Bronchial epithelial cell (primary cell): Measurements from ENCODE around the gene DDOST. TPM values are rescaled to one million over a fixed set of nuclear protein-coding genes. Genes with fewer than 3 reads are reported as not detected.

Experiments used
- DNase-seq: peaks from one replicate; pipeline ENCODE4 v3.0.0-alpha.2; 2010; ENCODE audit warnings: low read depth
- FAIRE-seq: peaks from 2 replicates; lab custom pipeline; 2011; peaks lifted over from hg19 to GRCh38; lab: Jason Lieb, UNC
- H3K27me3 ChIP-seq: 2 replicates; pipeline ENCODE4 v1.5.1; 2011; ENCODE audit warnings: low read length; ENCODE audit not compliant: control insufficient read depth, insufficient read depth
- H3K36me3 ChIP-seq: 2 replicates; pipeline ENCODE4 v1.5.1; 2011; ENCODE audit warnings: low read length; ENCODE audit not compliant: control insufficient read depth, insufficient read depth
- H3K4me3 ChIP-seq: 2 replicates; pipeline ENCODE4 v1.5.1; 2011; ENCODE audit warnings: mild to moderate bottlenecking, low read depth, low read length, control low read depth
- total RNA-seq: library from RNA; depleted of rRNA; stranded (reverse); fragments of >200 nt; gene quantifications from 2 replicates; pipeline ENCODE4 v1.2.1, GENCODE V29; 2014
- TF ChIP-seq, protein P1 (sequence below): IDR thresholded peaks from 2 replicates; pipeline ENCODE4 v1.5.1; 2011; ENCODE audit warnings: mild to moderate bottlenecking, moderate library complexity, low read length, control low read depth, inconsistent platforms; ENCODE audit not compliant: insufficient read depth, severe bottlenecking

DDOST gene
- total RNA-seq, 1 donor from 2014 or later = 346 TPM

DNA sequence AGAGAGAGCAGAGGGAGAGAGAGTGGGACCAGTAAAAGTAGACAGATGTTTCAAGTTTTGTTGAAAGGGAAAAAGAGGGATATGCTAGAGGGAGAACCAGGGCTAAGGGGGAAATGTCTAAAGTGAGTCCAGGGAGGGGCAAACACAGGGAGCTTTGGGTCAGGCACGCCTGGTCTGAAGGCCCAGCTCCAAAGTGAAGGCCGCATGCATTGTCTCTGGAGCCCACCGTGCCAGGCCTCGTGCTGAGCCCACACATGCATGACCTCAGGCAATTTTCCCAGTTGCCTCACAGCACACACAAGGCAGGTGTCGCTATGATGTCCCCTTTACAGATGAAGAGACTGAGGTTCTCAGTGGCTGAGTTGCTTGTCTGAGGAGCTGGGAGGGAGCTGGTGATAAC, 40.7 kb upstream of the DDOST start:
- DNase-seq = no peak
- FAIRE-seq = peak; percentile 47

GRCh38 chr1:20701446-20701845, 40.3 kb upstream of the DDOST start:
- TF ChIP-seq, protein P1, sequence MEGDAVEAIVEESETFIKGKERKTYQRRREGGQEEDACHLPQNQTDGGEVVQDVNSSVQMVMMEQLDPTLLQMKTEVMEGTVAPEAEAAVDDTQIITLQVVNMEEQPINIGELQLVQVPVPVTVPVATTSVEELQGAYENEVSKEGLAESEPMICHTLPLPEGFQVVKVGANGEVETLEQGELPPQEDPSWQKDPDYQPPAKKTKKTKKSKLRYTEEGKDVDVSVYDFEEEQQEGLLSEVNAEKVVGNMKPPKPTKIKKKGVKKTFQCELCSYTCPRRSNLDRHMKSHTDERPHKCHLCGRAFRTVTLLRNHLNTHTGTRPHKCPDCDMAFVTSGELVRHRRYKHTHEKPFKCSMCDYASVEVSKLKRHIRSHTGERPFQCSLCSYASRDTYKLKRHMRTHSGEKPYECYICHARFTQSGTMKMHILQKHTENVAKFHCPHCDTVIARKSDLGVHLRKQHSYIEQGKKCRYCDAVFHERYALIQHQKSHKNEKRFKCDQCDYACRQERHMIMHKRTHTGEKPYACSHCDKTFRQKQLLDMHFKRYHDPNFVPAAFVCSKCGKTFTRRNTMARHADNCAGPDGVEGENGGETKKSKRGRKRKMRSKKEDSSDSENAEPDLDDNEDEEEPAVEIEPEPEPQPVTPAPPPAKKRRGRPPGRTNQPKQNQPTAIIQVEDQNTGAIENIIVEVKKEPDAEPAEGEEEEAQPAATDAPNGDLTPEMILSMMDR = no peak
- no peaks in the 10 kb centered on the region for H3K36me3 ChIP-seq
- DNase-seq (no peak), FAIRE-seq (no peak)
- H3K4me3 ChIP-seq = no peak overlapping the region
- no peaks in the 10 kb centered on the region for H3K27me3 ChIP-seq

More for the DNA sequence above, 40.7 kb upstream of the DDOST start:
- TF ChIP-seq, protein P1 = no peak
- Histone ChIP-seq H3K36me3 (no peaks in the 10 kb centered on the region), H3K27me3 (no peaks in the 10 kb centered on the region), H3K4me3 (no peak overlapping the region)

DNA sequence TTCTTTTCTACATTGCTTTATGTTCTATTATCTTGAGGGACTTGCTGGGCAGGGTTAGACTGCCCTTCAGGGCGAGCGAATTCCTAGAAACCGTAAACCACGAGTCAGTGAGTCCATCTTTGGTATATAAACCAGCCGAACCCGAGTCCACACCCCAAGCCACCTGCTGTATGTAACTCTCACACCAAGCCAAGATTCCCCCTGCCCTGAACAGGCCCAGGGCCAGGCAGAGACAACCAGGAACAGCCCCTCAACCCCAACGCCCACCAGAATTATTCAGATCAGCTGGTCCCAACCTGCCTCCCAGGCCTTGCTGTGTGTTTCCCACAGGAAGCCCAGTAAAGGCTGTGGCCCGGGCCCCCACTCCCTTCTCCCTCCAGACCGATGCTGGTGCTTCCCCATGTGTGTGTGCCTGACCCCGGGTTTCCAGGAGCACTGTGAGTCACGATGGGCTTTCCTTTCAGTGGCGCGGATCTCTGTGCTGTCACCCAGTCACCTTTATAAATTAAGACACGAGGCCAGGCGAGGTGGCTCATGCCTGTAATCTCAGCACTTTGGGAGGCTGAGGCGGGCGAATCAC, 39.6 kb upstream of the DDOST start:
- FAIRE-seq (no peak), DNase-seq (no peak)
- TF ChIP-seq, protein P1 = no peak
- Histone ChIP-seq H3K4me3 (no peak overlapping the region), H3K36me3 (no peaks in the 10 kb centered on the region), H3K27me3 (no peaks in the 10 kb centered on the region)

DNA sequence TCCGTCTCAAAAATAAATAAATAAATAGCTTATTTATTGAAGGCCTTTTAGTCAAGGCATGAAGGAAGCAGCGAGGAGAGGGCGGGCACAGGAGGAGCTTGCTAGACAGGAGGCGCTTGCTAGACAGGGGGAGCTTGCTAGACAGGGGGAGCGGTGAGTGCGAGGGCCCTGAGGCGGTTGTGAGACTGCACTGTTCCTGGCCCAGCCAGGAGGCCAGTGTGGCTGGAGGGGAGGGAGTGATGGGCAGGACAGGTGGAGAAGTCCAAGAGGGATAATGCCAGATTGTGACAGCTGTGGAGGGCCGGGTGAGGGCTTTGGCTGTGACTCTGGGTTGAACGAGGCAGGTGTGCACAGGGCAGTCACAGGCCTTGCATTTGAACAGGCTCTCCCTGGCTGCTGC, 38.4 kb upstream of the DDOST start:
- DNase-seq (no peak), FAIRE-seq (no peak)
- TF ChIP-seq, protein P1 = no peak
- no peaks in the 10 kb centered on the region for H3K27me3 ChIP-seq
- no peaks in the 10 kb centered on the region for H3K36me3 ChIP-seq
- H3K4me3 ChIP-seq = no peak overlapping the region

GRCh38 chr1:20698195-20698910, 37.2 kb upstream of the DDOST start:
- H3K36me3 ChIP-seq = no peaks in the 10 kb centered on the region
- H3K27me3 ChIP-seq = no peaks in the 10 kb centered on the region
- DNase-seq (peak; percentile 32), FAIRE-seq (no peak)
- no peak overlapping the region for H3K4me3 ChIP-seq
- TF ChIP-seq, protein P1 = no peak
